Keratinocyte (primary cell): Measurements from ENCODE around the gene ZDHHC18. TPM values are rescaled to one million over a fixed set of nuclear protein-coding genes. Genes with fewer than 3 reads are reported as not detected.

ENCODE experiments used
- DNase-seq: peaks from one replicate; pipeline ENCODE4 v3.0.0-alpha.2; 2011; ENCODE audit warnings: low read depth, missing footprints, low spot score
- FAIRE-seq: peaks from 2 replicates; lab custom pipeline; 2011; peaks lifted over from hg19 to GRCh38; lab: Jason Lieb, UNC
- H2AFZ ChIP-seq: 2 replicates; pipeline ENCODE4 v1.6.0; 2012; ENCODE audit warnings: low read length, control low read depth, inconsistent platforms; ENCODE audit not compliant: control insufficient read depth
- H3K27ac ChIP-seq: 2 replicates; pipeline ENCODE4 v1.5.1; 2011; ENCODE audit warnings: low read length; ENCODE audit not compliant: control insufficient read depth, insufficient read depth
- H3K27me3 ChIP-seq: 3 replicates; pipeline ENCODE4 v1.6.0; 2011; ENCODE audit warnings: low read length; ENCODE audit not compliant: control insufficient read depth, insufficient read depth; ENCODE audit errors: extremely low read depth
- H3K36me3 ChIP-seq, 2 experiments: 2 replicates in 1 of 2; 3 replicates in 1 of 2; pipeline ENCODE4 v1.5.1; 2011; ENCODE audit warnings: low read length in 2 of 2, mild to moderate bottlenecking in 1 of 2; ENCODE audit not compliant: control insufficient read depth in 2 of 2, insufficient read depth in 2 of 2; ENCODE audit errors: extremely low read depth in 1 of 2
- H3K4me1 ChIP-seq: 3 replicates; pipeline ENCODE4 v1.5.1; 2011; ENCODE audit warnings: low read length; ENCODE audit not compliant: control insufficient read depth, insufficient read depth; ENCODE audit errors: extremely low read depth
- H3K4me2 ChIP-seq: 3 replicates; pipeline ENCODE4 v1.6.0; 2011; ENCODE audit warnings: low read depth, low read length; ENCODE audit not compliant: control insufficient read depth, insufficient read depth; ENCODE audit errors: extremely low read depth
- H3K4me3 ChIP-seq, 3 experiments: fragments of 200-600 bp in 1 of 3; sonication (generic) in 1 of 3; 2 replicates in 2 of 3; 3 replicates in 1 of 3; pipeline ENCODE4 v1.5.1; 2011 to 2016; ENCODE audit warnings: low read length in 3 of 3, mild to moderate bottlenecking in 3 of 3, control low read depth in 2 of 3, inconsistent platforms in 1 of 3, low read depth in 1 of 3, mixed read lengths in 1 of 3, mixed run types in 1 of 3, moderate library complexity in 1 of 3; ENCODE audit not compliant: control insufficient read depth in 2 of 3, insufficient read depth in 2 of 3; ENCODE audit errors: extremely low read depth in 1 of 3
- H3K79me2 ChIP-seq: 2 replicates; pipeline ENCODE4 v1.6.0; 2012; ENCODE audit warnings: low read length; ENCODE audit not compliant: control insufficient read depth, insufficient read depth
- H3K9ac ChIP-seq: 3 replicates; pipeline ENCODE4 v1.6.0; 2011; ENCODE audit warnings: low read length; ENCODE audit not compliant: control insufficient read depth, insufficient read depth; ENCODE audit errors: extremely low read depth
- H3K9me1 ChIP-seq: 3 replicates; pipeline ENCODE4 v1.6.0; 2011; ENCODE audit warnings: low read length; ENCODE audit not compliant: control insufficient read depth, insufficient read depth; ENCODE audit errors: extremely low read depth
- H3K9me3 ChIP-seq: 2 replicates; pipeline ENCODE4 v1.5.1; 2012; ENCODE audit warnings: low read depth, low read length; ENCODE audit not compliant: control insufficient read depth
- H4K20me1 ChIP-seq: 3 replicates; pipeline ENCODE4 v1.6.0; 2011; ENCODE audit warnings: low read length; ENCODE audit not compliant: control insufficient read depth, insufficient read depth; ENCODE audit errors: extremely low read depth
- CTCF ChIP-seq, 3 experiments: IDR thresholded peaks in 1 of 3; conservative IDR thresholded peaks in 1 of 3; optimal IDR thresholded peaks in 1 of 3; 2 replicates in 2 of 3; 3 replicates in 1 of 3; pipeline versions ENCODE3 to v1.5.1; 2011; ENCODE audit warnings: low read length in 3 of 3, mild to moderate bottlenecking in 3 of 3, moderate library complexity in 2 of 3, control low read depth in 1 of 3, inconsistent platforms in 1 of 3; ENCODE audit not compliant: insufficient read depth in 2 of 3; ENCODE audit errors: extremely low read depth in 1 of 3
- EZH2 ChIP-seq: IDR thresholded peaks from one replicate; pipeline ENCODE4 v1.6.1; 2012; ENCODE audit warnings: inconsistent platforms, mild to moderate bottlenecking, low read length, moderate library complexity
- dilution Hi-C: fragments of 300-500 bp; cut with MboI; formaldehyde crosslinking; loops from one replicate; pipeline ENCODE4 v1.7.0; 2020; ENCODE audit warnings: low sequenced_read_pairs; ENCODE audit not compliant: extremely low pct_ligation_motif_present
- polyA plus RNA-seq, 5 experiments: library from polyadenylated mRNA; depleted of rRNA in 3 of 5; stranded (reverse) in 3 of 5; stranded (forward) in 1 of 5; unstranded in 1 of 5; fragments of >200 nt; gene quantifications; 1 replicate in 1 of 5; 2 replicates in 3 of 5; 3 replicates in 1 of 5; pipeline versions ENCODE4 v1.2.1 to v1.2.3, GENCODE V29; 2011 to 2012; ENCODE audit warnings: missing spikeins in 2 of 5, low read depth in 1 of 5, low replicate concordance in 1 of 5

Gene ZDHHC18
- polyA plus RNA-seq, 1 donor (not counting 4 experiments of a cell fraction or from before 2014, with no cell fraction given), result 18.1 TPM

GRCh38 chr1:26851106-26851684 is 24.7 kb downstream of the ZDHHC18 start:
- DNase-seq (no peak), FAIRE-seq (peak; percentile 74)
- Histone ChIP-seq H3K27me3 (no peaks in the 10 kb centered on the region), H3K4me1 (peaks cover 77% of the 10 kb centered on the region), H2AFZ (no peak overlapping the region), H3K79me2 (no peaks in the 10 kb centered on the region), H4K20me1 (no peaks in the 10 kb centered on the region), H3K36me3 (peaks cover 9 to 45% of the 10 kb centered on the region in 2 experiments), H3K4me2 (no peak overlapping the region), H3K9me1 (peaks cover 4% of the 10 kb centered on the region), H3K9ac (peak overlapping the region; percentile 94), H3K9me3 (no peaks in the 10 kb centered on the region), H3K4me3 (no peak overlapping the region), H3K27ac (peak overlapping the region; percentile 100)
- no peak for TF ChIP-seq EZH2
- peak in 2 of 3 experiments; percentile 63 to 75 for TF ChIP-seq CTCF (optimal IDR thresholded peaks at IDR 0.05 in 1 of 3, IDR thresholded peaks at IDR 0.05 in 1 of 3, conservative IDR thresholded peaks at IDR 0.05 in 1 of 3; ENCODE audit: extremely low read depth in 1 of 3, insufficient read depth in 2 of 3, low read length in 3 of 3)
- dilution Hi-C loops, result no loop called here

- no peaks in the 10 kb centered on the region for H3K9me3 ChIP-seq
- DNase-seq (no peak), FAIRE-seq (no peak)
- H3K4me1 ChIP-seq, result peaks cover 92% of the 10 kb centered on the region
- H3K27me3 ChIP-seq, result no peaks in the 10 kb centered on the region
- peak overlapping the region; percentile 24 for H3K9ac ChIP-seq
- H3K36me3 ChIP-seq, result peaks cover 9 to 45% of the 10 kb centered on the region in 2 experiments
- dilution Hi-C loops, result no loop called here
- no peaks in the 10 kb centered on the region for H4K20me1 ChIP-seq
- no peaks in the 10 kb centered on the region for H3K79me2 ChIP-seq
- H3K4me2 ChIP-seq, result no peak overlapping the region
- H3K4me3 ChIP-seq, result no peak overlapping the region
- TF ChIP-seq CTCF (optimal IDR thresholded peaks at IDR 0.05 in 1 of 3, IDR thresholded peaks at IDR 0.05 in 1 of 3, conservative IDR thresholded peaks at IDR 0.05 in 1 of 3; ENCODE audit: extremely low read depth in 1 of 3, insufficient read depth in 2 of 3, low read length in 3 of 3) (no peak), EZH2 (no peak)
- H2AFZ ChIP-seq, result no peak overlapping the region
- H3K9me1 ChIP-seq, result peaks cover 4% of the 10 kb centered on the region
- H3K27ac ChIP-seq, result peak overlapping the region; percentile 100
These were observed 26.2 kb downstream of the ZDHHC18 start for GRCh38 chr1:26852701-26853100.
